Activated T-helper 9 cell treated with anti-CD3 and anti-CD28 coated beads, Interleukin-2, amount 50 U/mL, for 16 hours (primary cell): Measurements from ENCODE around the gene PARG.
"Not testable (repeated sequence)": the region's sequence is repeated elsewhere in the genome, so short reads cannot be mapped to it uniquely, and the experiment has no call there.

Experiments used
- DNase-seq: peaks from one replicate; pipeline ENCODE4 v3.0.0-alpha.2; 2020; ENCODE audit warnings: low read depth

PARG gene

DNA sequence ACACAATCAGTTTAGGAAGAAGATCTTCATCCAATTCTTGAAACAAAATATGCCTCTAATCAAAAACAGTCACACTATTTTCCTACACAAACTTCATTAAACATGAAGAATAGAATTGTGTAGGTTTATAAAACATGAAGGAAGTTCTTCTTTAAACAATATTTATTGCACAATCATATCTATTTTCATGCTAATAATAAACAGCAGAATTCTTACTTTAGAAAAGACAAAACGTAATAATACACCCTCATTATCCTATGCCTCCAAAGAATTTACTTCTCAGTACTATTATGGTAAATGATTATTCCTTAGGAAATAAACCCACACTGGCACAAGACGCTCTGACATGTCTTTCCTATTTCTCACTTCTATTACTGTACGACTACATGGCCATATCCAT, 41.4 kb downstream of the PARG start:
- DNase-seq: not testable (repeated sequence)

GRCh38 chr10:49899999-49900398, 41.8 kb downstream of the PARG start:
- not testable (repeated sequence) for DNase-seq

GRCh38 chr10:49890025-49890424, 51.8 kb downstream of the PARG start:
- not testable (repeated sequence) for DNase-seq

DNA sequence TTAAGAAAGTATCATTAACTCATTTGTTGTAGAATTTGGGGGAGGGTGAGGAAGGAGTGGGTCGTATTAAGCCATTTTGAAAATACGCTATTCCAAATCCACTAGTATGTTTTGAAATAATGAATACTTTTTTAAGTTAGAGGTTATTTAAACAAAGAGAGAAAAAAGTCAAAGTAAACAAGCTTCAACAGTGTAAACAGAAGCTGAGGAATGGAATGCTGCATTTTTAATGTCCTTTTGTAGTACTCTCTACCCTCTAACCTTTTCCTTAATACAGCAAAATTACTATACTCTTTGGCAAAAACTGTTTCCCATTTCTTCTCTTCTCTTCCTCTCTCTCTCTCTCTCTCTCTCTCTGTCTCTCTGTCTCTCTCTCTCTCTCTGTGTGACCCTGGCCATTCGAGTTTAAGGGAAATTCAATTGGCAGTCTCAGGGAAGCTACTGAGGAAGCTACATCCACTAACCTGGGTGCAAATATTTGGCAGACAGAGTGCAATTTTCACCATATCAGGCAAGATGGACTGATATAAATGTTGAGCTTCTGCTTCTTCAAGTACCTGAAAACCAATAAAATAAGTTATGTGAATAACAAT, 57.0 kb downstream of the PARG start:
- DNase-seq: not testable (repeated sequence)

GRCh38 chr10:49883852-49884251, 58.0 kb downstream of the PARG start:
- not testable (repeated sequence) for DNase-seq

- DNase-seq: not testable (repeated sequence)
Measured at GRCh38 chr10:49882327-49882726, 59.5 kb downstream of the PARG start.

DNA sequence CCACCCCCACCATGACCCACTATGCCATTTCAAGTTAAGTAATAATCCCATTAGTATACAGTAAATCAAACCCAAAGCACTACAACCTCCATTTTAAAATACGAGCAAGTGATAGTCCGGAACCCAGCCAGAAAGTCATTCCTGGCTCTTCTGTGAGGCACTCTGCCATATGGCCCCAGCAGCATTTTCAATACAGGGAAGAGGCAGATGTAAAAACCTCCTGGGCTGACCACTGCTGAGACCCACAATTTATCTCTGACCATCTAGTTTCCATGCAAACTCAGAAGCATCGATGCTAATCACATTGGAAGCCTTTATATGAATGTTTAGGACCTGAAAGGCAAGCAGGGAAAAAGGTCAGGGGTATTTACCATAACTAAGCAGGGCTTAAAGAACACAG, 69.1 kb downstream of the PARG start:
- not testable (repeated sequence) for DNase-seq

- DNase-seq: not testable (repeated sequence)
Measured at GRCh38 chr10:49871462-49871861, 70.4 kb downstream of the PARG start.

DNA sequence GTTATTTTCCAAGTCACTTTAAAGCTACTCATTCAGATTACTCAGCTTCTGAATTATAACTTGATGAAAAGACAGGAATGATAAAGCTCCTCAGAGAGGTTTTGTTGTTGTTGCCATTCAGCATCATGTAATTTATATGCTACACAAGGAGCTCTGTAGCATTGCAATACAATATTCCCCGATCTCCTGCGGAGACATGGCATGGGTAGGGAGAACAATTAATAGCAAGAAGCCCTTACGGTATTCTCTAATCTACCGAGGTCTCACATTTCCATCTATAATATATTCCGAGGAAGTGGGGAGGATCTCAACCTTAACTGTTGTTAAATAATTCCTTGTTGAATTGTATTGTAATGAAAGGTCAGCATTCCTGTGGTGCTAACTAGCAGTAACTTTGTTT, 81.9 kb downstream of the PARG start:
- not testable (repeated sequence) for DNase-seq

- not testable (repeated sequence) for DNase-seq
Measured at GRCh38 chr10:49858697-49859382, 83.0 kb downstream of the PARG start.

- DNase-seq: not testable (repeated sequence)
Measured at GRCh38 chr10:49849520-49849919, 92.3 kb downstream of the PARG start.

- no peak for DNase-seq
Measured at GRCh38 chr10:49844775-49845595, 96.8 kb downstream of the PARG start.

- not testable (repeated sequence) for DNase-seq
Measured at GRCh38 chr10:49842333-49842628, 99.5 kb downstream of the PARG start.

DNA sequence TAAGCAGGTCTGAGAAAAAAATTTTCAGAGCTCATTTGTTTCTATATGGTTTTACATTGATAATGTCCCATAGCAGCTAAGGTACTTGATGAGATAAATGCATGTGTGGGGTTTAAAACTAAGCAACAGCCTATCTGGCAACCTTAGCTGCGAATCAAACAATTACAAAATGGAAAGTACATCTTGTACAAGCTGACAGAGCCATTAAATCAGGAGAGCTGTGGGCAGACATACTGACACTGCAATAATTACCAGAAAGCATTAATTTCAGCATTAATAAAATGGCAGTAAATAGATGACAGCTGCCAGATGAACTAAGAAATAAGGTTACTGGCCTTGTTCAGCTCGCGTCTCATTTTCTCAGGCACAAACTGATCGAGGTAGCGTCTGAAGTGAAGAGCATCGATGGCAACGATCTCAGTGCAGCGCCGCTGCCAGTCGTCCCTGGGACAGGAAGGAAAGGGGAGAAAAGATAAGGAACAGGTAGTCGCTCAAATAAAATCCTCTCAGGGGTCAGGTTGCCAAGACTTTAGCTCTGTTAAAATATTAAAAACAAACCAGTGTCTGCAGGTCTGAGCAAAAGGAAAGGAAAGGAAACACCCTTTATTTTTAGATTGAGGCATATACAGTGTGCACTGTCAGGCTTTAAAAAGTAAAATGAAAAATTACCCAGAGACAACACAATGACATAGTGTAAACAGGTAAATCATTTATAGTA, 100.1 kb downstream of the PARG start:
- DNase-seq: no peak

DNA sequence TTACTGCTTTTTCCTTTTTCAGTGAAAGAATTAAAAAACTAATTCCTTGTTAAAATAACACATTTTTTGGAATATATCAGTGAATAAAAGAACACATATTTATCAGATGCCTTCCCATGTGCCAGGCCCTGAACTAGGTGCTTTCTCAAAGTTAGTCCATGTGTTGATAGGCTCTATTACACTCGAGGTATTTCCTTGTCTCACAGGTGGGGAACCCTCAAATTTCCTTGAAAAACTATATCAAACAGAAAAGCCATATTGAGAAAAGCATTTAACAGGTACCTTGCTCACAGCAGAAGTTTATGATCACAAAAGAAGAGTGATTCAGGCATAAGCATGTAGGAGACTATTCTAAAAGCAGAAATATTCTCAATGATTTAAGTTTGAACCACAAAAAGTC, 104.1 kb downstream of the PARG start:
- DNase-seq: no peak

DNA sequence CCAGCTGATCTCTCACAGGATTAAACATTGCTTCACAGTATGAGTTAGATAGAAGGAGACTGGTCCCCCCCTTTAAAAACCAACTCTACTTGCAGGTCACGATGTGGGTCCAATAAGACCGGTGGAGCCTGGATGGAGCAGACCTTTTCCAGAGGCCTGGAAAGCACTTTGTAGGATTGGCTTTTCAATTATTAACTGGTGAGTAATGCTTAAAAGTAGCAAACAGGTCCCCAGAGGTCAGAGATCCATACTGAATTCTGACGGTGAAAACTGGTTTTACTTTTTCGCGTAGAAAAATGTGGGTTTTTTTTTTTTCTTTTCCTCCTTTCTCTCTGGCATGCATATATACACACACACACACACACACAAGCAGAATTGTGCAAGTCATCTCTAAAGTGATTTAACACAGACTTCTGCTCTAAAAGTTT, 104.8 kb downstream of the PARG start:
- no peak for DNase-seq

- no peak for DNase-seq
Measured at GRCh38 chr10:49834976-49835375, 106.9 kb downstream of the PARG start.

GRCh38 chr10:49834201-49834600, 107.6 kb downstream of the PARG start:
- no peak for DNase-seq

GRCh38 chr10:49833168-49833567, 108.7 kb downstream of the PARG start:
- DNase-seq: no peak

DNA sequence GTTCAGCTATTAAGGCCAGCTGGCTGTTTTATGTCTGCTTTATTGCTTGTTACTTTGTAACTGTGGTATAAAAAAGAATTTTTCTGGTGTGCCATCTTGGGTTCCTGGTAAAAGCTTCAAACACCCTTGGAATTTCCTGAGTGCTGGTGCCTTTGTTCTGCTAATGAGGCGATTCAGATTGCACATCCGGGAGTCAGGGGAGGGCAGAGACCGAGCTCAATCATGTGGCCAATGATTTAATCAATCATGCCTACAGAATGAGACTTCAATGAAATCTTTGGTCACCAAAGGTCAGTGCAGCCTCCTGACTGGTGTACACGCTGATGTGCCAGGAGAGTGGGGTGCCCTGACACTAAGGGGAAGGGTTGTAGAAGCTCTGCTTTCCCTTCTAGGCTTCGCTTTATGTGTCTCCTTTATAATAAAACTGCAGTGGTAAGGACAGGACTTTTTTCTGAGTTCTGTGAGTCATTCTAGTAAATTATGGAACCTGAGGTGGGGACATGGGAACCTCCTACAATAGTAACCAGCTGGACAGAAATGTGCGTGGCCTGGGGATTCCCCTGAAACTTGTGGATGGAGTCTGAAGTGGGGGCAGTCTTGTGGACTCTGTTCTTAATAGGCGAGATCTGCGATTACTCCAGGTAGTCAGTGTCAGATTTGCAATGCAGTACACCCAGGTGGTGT, 110.3 kb downstream of the PARG start:
- no peak for DNase-seq

DNA sequence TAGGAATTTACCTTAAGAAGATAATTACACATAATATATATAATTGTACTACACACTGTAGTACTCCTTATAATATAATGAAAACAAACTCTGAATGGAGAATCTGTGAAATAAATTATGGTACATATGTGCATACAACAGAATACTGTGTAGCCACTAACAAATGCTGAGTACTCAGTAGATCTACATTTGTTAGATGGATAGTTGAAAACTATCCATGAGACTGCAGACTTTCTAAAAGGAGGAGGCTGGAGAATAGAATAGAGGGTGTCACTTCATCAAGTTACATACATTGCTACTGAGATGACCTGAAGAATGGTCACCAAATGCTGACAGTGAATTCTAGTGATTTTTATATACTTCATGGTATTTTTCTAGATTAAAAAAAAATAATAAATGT, 111.0 kb downstream of the PARG start:
- no peak for DNase-seq

DNA sequence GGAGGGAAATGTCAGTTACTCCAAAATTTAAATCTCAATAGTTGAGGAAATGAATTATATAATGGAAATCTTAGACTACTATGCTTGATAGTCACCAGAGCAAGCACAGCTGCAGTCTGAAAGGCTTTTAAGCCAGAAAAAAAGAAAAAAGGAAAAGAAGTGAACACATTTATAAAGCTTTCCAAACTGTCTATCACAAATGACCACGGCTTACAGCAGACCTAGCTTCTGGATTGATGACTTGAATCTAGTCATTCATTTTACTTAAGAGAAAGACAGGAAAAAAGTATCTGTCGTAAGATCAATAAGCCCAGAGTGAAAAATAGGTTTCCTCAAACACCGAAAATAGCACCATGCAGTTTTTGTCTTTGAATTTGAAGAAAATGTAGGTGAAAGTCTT, 111.8 kb downstream of the PARG start:
- DNase-seq: no peak
